BLaER1 (cell line): ENCODE measurements around the gene CD37.
"Not testable (repeated sequence)": the region's sequence is repeated elsewhere in the genome, so short reads cannot be mapped to it uniquely, and the experiment has no call there.

Source experiments
- H3K27ac ChIP-seq: shearing (Covaris generic); formaldehyde crosslinking; 2 replicates; pipeline ENCODE4 v1.8.1; 2022
- H3K27me3 ChIP-seq: shearing (Covaris generic); formaldehyde crosslinking; 2 replicates; pipeline ENCODE4 v1.8.1; 2022
- H3K36me3 ChIP-seq: shearing (Covaris generic); formaldehyde crosslinking; 2 replicates; pipeline ENCODE4 v1.8.1; 2022
- H3K4me1 ChIP-seq: shearing (Covaris generic); formaldehyde crosslinking; 2 replicates; pipeline ENCODE4 v1.8.1; 2022
- H3K4me2 ChIP-seq: shearing (Covaris generic); formaldehyde crosslinking; 2 replicates; pipeline ENCODE4 v1.8.1; 2022
- H3K4me3 ChIP-seq: shearing (Covaris generic); formaldehyde crosslinking; 2 replicates; pipeline ENCODE4 v1.8.1; 2022
- H3K9ac ChIP-seq: shearing (Covaris generic); formaldehyde crosslinking; 2 replicates; pipeline ENCODE4 v1.8.1; 2022
- H3K9me3 ChIP-seq: shearing (Covaris generic); formaldehyde crosslinking; 2 replicates; pipeline ENCODE4 v1.8.1; 2022
- H4K20me1 ChIP-seq: shearing (Covaris generic); formaldehyde crosslinking; 2 replicates; pipeline ENCODE4 v1.8.1; 2022
- Cebpa-rat ChIP-seq: shearing (Covaris generic); IDR thresholded peaks from 2 replicates; pipeline ENCODE4 v1.8.1; 2022

The CD37 gene

DNA sequence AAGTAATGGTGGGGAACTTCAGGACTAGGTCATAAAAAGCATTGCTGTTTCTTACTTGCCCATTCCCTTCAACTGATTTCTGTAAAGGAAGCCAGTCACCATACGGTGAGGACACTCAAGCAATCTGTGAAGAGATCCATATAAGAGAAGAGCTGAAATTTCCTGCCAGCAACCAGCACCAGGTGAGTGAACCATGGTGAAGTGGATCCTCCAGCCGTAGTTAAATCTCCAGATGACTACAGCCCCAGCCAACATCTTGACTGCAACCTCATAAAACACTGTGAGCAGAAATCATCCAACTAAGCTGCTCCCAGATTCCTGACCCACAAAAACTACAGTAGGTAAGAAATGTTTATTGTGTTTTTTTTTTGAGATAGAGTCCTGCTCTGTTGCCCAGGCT, 6.5 kb upstream of the CD37 start:
- TF ChIP-seq Cebpa-rat: no peak
- Histone ChIP-seq H3K27ac (no peak overlapping the region), H3K9ac (no peak overlapping the region), H3K9me3 (peaks cover 9% of the 10 kb centered on the region), H4K20me1 (no peaks in the 10 kb centered on the region), H3K36me3 (no peaks in the 10 kb centered on the region), H3K4me1 (peaks cover 57% of the 10 kb centered on the region), H3K27me3 (no peaks in the 10 kb centered on the region), H3K4me2 (no peak overlapping the region), H3K4me3 (no peak overlapping the region)

DNA sequence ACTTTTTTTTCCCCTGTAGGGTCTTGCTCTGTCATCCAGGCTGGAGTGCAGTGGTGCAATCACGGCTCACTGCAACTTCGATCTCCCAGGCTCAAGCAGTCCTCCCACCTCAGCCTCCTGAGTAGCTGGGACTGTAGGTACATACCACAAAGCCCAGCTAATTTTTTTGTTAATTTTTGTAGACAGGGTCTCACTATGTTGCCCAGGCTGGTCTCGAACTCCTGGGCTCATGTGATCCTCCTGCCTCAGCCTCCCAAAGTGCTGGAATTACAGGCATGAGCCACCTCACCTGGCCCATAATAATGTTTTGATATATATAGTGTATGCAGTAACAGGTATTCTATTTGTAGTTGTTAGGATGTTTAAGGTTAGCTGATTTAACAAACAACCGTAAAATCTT, 4.0 kb upstream of the CD37 start:
- not testable (repeated sequence) for H3K9me3 ChIP-seq, H3K27me3 ChIP-seq, H3K27ac ChIP-seq, H3K9ac ChIP-seq, H3K4me3 ChIP-seq, H4K20me1 ChIP-seq, H3K36me3 ChIP-seq
- Histone ChIP-seq H3K4me1 (peaks cover 76% of the 10 kb centered on the region), H3K4me2 (peak overlapping the region; percentile 88; the same call in 1 of the 2 replicates)

DNA sequence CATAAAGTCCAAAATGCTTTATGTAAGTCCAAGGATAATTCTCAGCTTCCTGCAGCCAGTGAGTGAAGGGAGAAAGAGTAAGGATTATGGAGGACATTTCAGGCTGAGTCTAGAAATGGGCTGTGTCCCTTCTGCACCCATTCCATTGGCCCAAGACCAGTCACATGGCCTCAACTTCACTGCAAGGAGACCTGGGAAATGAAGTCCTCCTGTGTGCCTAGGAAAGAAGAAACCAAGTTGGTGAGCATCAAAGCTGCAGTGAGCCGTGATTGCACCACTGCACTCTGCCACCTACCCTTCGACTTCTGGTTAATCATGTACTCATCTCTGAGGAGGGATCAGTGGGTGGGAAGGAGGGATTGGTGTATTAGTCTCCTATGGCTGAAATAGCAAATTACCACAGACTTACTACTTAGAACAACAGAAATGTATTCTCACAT, 3.6 kb upstream of the CD37 start:
- TF ChIP-seq Cebpa-rat: no peak
- H3K4me2 ChIP-seq: peak overlapping the region; percentile 88
- no peak overlapping the region for H3K27ac ChIP-seq
- peaks cover 78% of the 10 kb centered on the region for H3K4me1 ChIP-seq
- H3K4me3 ChIP-seq: no peak overlapping the region
- H3K9me3 ChIP-seq: no peaks in the 10 kb centered on the region
- no peak overlapping the region for H3K9ac ChIP-seq
- H3K36me3 ChIP-seq: no peaks in the 10 kb centered on the region
- no peaks in the 10 kb centered on the region for H3K27me3 ChIP-seq
- H4K20me1 ChIP-seq: no peaks in the 10 kb centered on the region

DNA sequence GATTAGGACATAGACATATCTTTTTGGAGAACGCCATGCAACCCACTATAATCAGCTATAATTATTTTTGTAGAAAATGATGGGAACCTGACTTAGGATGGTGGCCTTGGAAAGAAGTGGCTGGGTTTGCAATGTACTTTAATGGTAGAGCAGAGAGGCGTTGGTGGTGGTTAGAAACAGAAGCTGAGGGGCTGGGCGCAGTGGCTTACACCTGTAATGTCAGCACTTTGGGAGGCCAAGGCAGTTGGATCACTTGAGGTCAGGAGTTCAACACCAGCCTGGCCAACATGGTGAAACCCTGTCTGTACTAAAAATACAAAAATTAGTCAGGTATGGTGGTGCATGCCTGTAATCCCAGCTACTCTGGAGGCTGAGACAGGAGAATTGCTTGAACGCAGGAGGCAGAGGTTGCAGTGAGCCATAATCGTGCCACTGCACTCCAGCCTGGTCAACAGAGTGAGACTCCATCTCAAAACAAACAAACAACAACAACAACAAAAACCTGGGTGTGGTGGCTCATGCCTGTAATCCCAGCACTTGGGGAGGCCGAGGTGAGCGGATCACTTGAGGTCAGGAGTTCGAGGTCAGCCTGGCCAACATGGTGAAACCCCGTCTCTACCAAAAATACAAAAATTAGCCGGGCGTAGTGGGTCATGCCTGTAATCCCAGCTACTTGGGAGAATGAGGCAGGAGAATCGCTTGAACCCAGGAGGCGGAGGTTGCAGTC, 2.4 kb upstream of the CD37 start:
- not testable (repeated sequence) for H3K9me3 ChIP-seq, H4K20me1 ChIP-seq, H3K36me3 ChIP-seq, H3K27me3 ChIP-seq, H3K27ac ChIP-seq, H3K9ac ChIP-seq, H3K4me3 ChIP-seq
- Histone ChIP-seq H3K4me1 (peaks cover 84% of the 10 kb centered on the region), H3K4me2 (peak overlapping the region; percentile 88)

- no peak overlapping the region for H3K27ac ChIP-seq
- no peaks in the 10 kb centered on the region for H3K9me3 ChIP-seq
- H3K4me2 ChIP-seq: peak overlapping the region; percentile 88
- TF ChIP-seq Cebpa-rat: no peak
- no peak overlapping the region for H3K4me3 ChIP-seq
- no peaks in the 10 kb centered on the region for H3K36me3 ChIP-seq
- H3K27me3 ChIP-seq: 0 out of 2 replicates have a peak, but pooled peaks cover 2% of the 10 kb centered on the region
- no peak overlapping the region for H3K9ac ChIP-seq
- peaks cover 79% of the 10 kb centered on the region for H3K4me1 ChIP-seq
- no peaks in the 10 kb centered on the region for H4K20me1 ChIP-seq
Measured at GRCh38 chr19:49333418-49333805, 1.8 kb upstream of the CD37 start.

- Histone ChIP-seq H3K36me3 (no peaks in the 10 kb centered on the region), H4K20me1 (no peaks in the 10 kb centered on the region), H3K9me3 (no peaks in the 10 kb centered on the region), H3K9ac (no peak overlapping the region), H3K4me3 (no peak overlapping the region), H3K27ac (0 out of 2 replicates have a peak overlapping the region, but pooled peaks have one; percentile 11), H3K27me3 (0 out of 2 replicates have a peak, but pooled peaks cover 2% of the 10 kb centered on the region), H3K4me2 (peak overlapping the region; percentile 88), H3K4me1 (peaks cover 75% of the 10 kb centered on the region)
- TF ChIP-seq Cebpa-rat: no peak
Measured at GRCh38 chr19:49333811-49334288, 1.4 kb upstream of the CD37 start.

- no peak for TF ChIP-seq Cebpa-rat
- H3K4me1 ChIP-seq: peaks cover 78% of the 10 kb centered on the region
- peak overlapping the region; percentile 51; the same call in 1 of the 2 replicates for H3K4me3 ChIP-seq
- no peak overlapping the region for H3K9ac ChIP-seq
- H3K27me3 ChIP-seq: 0 out of 2 replicates have a peak, but pooled peaks cover 2% of the 10 kb centered on the region
- H3K4me2 ChIP-seq: peak overlapping the region; percentile 88
- H3K36me3 ChIP-seq: no peaks in the 10 kb centered on the region
- peaks cover 12% of the 10 kb centered on the region for H4K20me1 ChIP-seq
- H3K27ac ChIP-seq: no peak overlapping the region
- H3K9me3 ChIP-seq: no peaks in the 10 kb centered on the region; the same call in 1 of the 2 replicates
Measured at GRCh38 chr19:49335784-49336481, 727 bp downstream of the CD37 start.

DNA sequence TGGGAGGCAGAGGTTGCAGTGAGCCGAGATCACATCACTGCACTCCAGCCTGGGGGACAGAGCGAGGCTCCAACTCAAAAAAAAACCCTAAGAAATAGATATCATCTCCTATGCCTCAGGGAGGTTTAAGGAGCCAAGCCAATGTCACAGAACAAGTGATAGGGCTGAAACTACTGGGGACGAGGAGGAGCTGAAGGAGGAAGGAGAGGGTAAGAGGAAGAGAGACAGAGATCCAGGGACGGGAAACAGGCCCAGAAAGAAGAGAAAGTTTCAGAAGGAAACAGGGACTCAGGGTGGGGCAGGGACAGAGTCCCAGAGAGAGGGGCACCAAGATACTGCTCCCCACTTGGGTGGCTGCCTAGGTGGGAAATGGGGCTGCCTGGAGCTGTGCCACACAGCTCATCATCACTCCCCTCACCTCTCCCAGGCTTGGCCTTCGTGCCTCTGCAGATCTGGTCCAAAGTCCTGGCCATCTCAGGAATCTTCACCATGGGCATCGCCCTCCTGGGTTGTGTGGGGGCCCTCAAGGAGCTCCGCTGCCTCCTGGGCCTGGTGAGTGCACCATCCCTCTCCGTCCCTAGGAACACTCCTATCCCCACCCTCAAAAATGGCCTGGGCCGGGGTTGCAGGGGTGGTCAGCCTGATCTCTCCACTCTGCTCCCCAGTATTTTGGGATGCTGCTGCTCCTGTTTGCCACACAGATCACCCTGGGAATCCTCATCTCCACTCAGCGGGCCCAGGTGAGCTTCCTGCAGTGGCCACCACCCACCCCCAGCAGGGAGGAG, 1.5 kb downstream of the CD37 start:
- Histone ChIP-seq H3K4me3 (no peak overlapping the region), H3K27me3 (peaks cover 6% of the 10 kb centered on the region; the same call in 1 of the 2 replicates), H3K4me1 (peaks cover 79% of the 10 kb centered on the region), H3K27ac (no peak overlapping the region), H3K9me3 (no peaks in the 10 kb centered on the region; the same call in 1 of the 2 replicates), H3K9ac (no peak overlapping the region), H3K4me2 (peak overlapping the region; percentile 25; the same call in 1 of the 2 replicates), H3K36me3 (no peaks in the 10 kb centered on the region), H4K20me1 (peaks cover 17% of the 10 kb centered on the region)
- no peak for TF ChIP-seq Cebpa-rat

DNA sequence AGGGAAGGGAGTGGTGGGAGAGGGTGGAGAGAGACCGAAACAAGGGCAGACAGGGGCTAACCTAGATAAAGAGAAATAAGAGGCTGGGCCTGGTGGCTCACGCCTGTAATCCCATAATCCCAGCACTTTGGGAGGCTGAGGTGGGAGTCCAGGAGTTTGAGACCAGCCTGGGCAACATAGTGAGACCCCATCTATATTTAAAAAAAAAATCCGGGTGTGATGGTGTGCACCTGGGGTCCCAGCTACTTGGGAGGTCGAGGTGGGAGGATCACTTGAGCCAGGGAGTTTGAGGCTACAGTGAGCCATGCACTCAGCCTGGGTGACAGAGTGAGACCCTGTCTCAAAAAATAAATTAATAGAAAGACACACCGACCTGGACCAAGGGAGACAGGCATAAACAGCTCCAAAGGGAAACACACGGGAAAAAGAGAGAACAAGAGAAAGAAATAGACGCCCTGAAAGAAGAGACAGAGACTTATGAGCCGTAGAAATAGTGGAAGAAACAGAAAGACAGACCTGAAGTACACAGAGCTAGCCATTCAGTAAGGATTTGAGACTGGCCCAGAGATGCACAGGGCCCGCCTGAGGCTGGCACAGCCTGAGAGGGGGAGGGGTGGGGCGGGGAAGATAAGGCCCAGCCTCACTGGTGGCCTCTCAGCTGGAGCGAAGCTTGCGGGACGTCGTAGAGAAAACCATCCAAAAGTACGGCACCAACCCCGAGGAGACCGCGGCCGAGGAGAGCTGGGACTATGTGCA, 2.2 kb downstream of the CD37 start:
- H3K4me1 ChIP-seq: peaks cover 79% of the 10 kb centered on the region
- H3K9ac ChIP-seq: no peak overlapping the region
- TF ChIP-seq Cebpa-rat: no peak
- H3K27me3 ChIP-seq: peaks cover 13% of the 10 kb centered on the region
- H3K27ac ChIP-seq: no peak overlapping the region
- no peaks in the 10 kb centered on the region; the same call in 1 of the 2 replicates for H3K9me3 ChIP-seq
- H3K4me2 ChIP-seq: 0 out of 2 replicates have a peak overlapping the region, but pooled peaks have one; percentile 25
- peaks cover 17% of the 10 kb centered on the region for H4K20me1 ChIP-seq
- H3K36me3 ChIP-seq: no peaks in the 10 kb centered on the region
- H3K4me3 ChIP-seq: no peak overlapping the region
